Breast epithelium (tissue), 4 donors: ENCODE data around the gene BEX4. TPM values are rescaled to one million over a fixed set of nuclear protein-coding genes. Genes with fewer than 3 reads are reported as not detected.
"Not testable (repeated sequence)": the region's sequence is repeated elsewhere in the genome, so short reads cannot be mapped to it uniquely, and the experiment has no call there.

ENCODE experiments used
- DNase-seq, 2 donors: peaks; one replicate each; pipeline ENCODE4 v3.0.0-alpha.2; 2019; ENCODE audit warnings: low spot score in 2 of 2
- H3K27ac ChIP-seq, 2 donors: fragments of 200-600 bp; sonication (generic) in 1 of 2; one replicate each; pipeline ENCODE4 v1.5.1; 2016 to 2019; ENCODE audit warnings: mild to moderate bottlenecking in 1 of 2
- H3K27me3 ChIP-seq, 2 donors: fragments of 200-600 bp; sonication (generic) in 1 of 2; one replicate each; pipeline versions ENCODE4 v1.5.1 to v1.6.0; 2017 to 2019; ENCODE audit warnings: control low read depth in 1 of 2, mild to moderate bottlenecking in 1 of 2
- H3K36me3 ChIP-seq: fragments of 200-600 bp; one replicate; pipeline ENCODE4 v1.5.1; 2019
- H3K4me1 ChIP-seq, 2 donors: fragments of 200-600 bp; sonication (generic); one replicate each; pipeline ENCODE4 v1.5.1; 2016 to 2019; ENCODE audit warnings: control low read depth in 1 of 2
- H3K4me3 ChIP-seq, 3 donors: fragments of 200-600 bp; sonication (generic); 1 replicate in 2 of 3; 2 replicates in 1 of 3; pipeline ENCODE4 v1.5.1; 2016 to 2019; ENCODE audit warnings: mild to moderate bottlenecking in 3 of 3, moderate library complexity in 2 of 3
- H3K9me3 ChIP-seq, 2 donors: fragments of 200-600 bp; sonication (generic) in 1 of 2; one replicate each; pipeline ENCODE4 v1.5.1; 2016 to 2019; ENCODE audit warnings: control low read depth in 1 of 2
- CTCF ChIP-seq, 3 donors: fragments of 450-650 bp; IDR thresholded peaks; one replicate each; pipeline ENCODE4 v1.5.1; 2016 to 2017; ENCODE audit warnings: antibody characterized with exemption in 3 of 3, mild to moderate bottlenecking in 3 of 3, moderate library complexity in 3 of 3
- POLR2A ChIP-seq: fragments of 450-650 bp; IDR thresholded peaks from one replicate; pipeline ENCODE4 v1.6.1; 2016; ENCODE audit warnings: antibody characterized with exemption, mild to moderate bottlenecking, moderate library complexity
- POLR2AphosphoS5 ChIP-seq, 3 donors: sonication (generic); formaldehyde crosslinking; IDR thresholded peaks; one replicate each; pipeline ENCODE4 v1.6.1; 2017; ENCODE audit warnings: antibody characterized with exemption in 3 of 3
- intact Hi-C: fragments of 100-400 bp; cut with DNase I; formaldehyde crosslinking; loops from one replicate; pipeline ENCODE4 v1.15.1; 2023; ENCODE audit warnings: low total_unique reads
- total RNA-seq, 3 donors: library from RNA; depleted of rRNA; stranded (reverse); fragments of >200 nt; gene quantifications; one replicate each; pipeline ENCODE4 v1.1.0, GENCODE V29; 2016

Gene BEX4
- total RNA-seq: 10 to 100 TPM; 21.9 to 44.2 (median 41.9) TPM

GRCh38 chrX:103214870-103215424, at the start of gene BEX4:
Gene BEX4 (plus strand): TSS chrX:103215108. CDS start chrX:103216154, 1,046 bp downstream.
- intact Hi-C loops: loop anchor here (5.0 kb wide), 1 partner anchor 1823 kb away; the partner anchor contains the start of gene RPL36A
- TF ChIP-seq POLR2AphosphoS5 (IDR thresholded peaks at IDR 0.05) (peak; percentile 60 to 93 (median 81)), POLR2A (peak; percentile 78), CTCF (IDR thresholded peaks at IDR 0.05) (no peak)
- Histone ChIP-seq H3K36me3 (no peaks in the 10 kb centered on the region), H3K4me3 (peak within 1 kb of the TSS; percentile 63 to 84 (median 73)), H3K27ac (peak within 1 kb of the TSS; percentile 90 to 96), H3K4me1 (no peaks in the 10 kb centered on the region), H3K27me3 (peaks cover 0 to 44% of the 10 kb centered on the region in 2 donors), H3K9me3 (no peaks in the 10 kb centered on the region)
- peak; percentile 84 to 85 for DNase-seq

- no peak overlapping the region for H3K4me3 ChIP-seq
- no peaks in the 10 kb centered on the region for H3K4me1 ChIP-seq
- no peak for TF ChIP-seq POLR2A
- no peak for TF ChIP-seq CTCF (IDR thresholded peaks at IDR 0.05)
- no peak for TF ChIP-seq POLR2AphosphoS5 (IDR thresholded peaks at IDR 0.05)
- peaks cover 0 to 36% of the 10 kb centered on the region in 2 donors for H3K27me3 ChIP-seq
- intact Hi-C loops: no loop called here
- H3K27ac ChIP-seq: no peak overlapping the region
- no peak for DNase-seq
- no peaks in the 10 kb centered on the region for H3K9me3 ChIP-seq
- H3K36me3 ChIP-seq: no peaks in the 10 kb centered on the region
These were observed 44.7 kb upstream of the BEX4 start for GRCh38 chrX:103170216-103170615.

- Histone ChIP-seq H3K4me1 (no peaks in the 10 kb centered on the region), H3K36me3 (no peaks in the 10 kb centered on the region), H3K27ac (no peak overlapping the region), H3K9me3 (no peaks in the 10 kb centered on the region), H3K27me3 (peaks cover 0 to 45% of the 10 kb centered on the region in 2 donors), H3K4me3 (no peak overlapping the region)
- TF ChIP-seq POLR2AphosphoS5 (IDR thresholded peaks at IDR 0.05) (no peak), POLR2A (no peak), CTCF (IDR thresholded peaks at IDR 0.05) (no peak)
- DNase-seq: no peak
- intact Hi-C loops: no loop called here
These were observed 43.6 kb upstream of the BEX4 start for GRCh38 chrX:103171353-103171752.

- H3K9me3 ChIP-seq, H3K4me1 ChIP-seq, DNase-seq, H3K4me3 ChIP-seq, H3K36me3 ChIP-seq, H3K27ac ChIP-seq, intact Hi-C loops: not testable (repeated sequence)
- H3K27me3 ChIP-seq: peaks cover 0 to 62% of the 10 kb centered on the region in 2 donors
These were observed 39.7 kb upstream of the BEX4 start for GRCh38 chrX:103175256-103175655.

GRCh38 chrX:103175944-103176753, 38.8 kb upstream of the BEX4 start:
- Histone ChIP-seq H3K36me3 (no peaks in the 10 kb centered on the region), H3K27me3 (peaks cover 0 to 67% of the 10 kb centered on the region in 2 donors), H3K4me3 (peak overlapping the region in 1 of 3 donors; percentile 10), H3K4me1 (no peaks in the 10 kb centered on the region), H3K27ac (no peak overlapping the region), H3K9me3 (no peaks in the 10 kb centered on the region)
- intact Hi-C loops: no loop called here
- TF ChIP-seq POLR2AphosphoS5 (IDR thresholded peaks at IDR 0.05) (no peak), POLR2A (no peak), CTCF (IDR thresholded peaks at IDR 0.05) (peak; percentile 30 to 45 (median 44))
- peak; percentile 40 to 60 for DNase-seq
